Islet precursor cell (in vitro differentiated cells): ENCODE measurements around the gene PNPLA6.
"Not testable (repeated sequence)": the region's sequence is repeated elsewhere in the genome, so short reads cannot be mapped to it uniquely, and the experiment has no call there.

Experiments
- DNase-seq: peaks from one replicate; pipeline ENCODE4 v3.0.0-alpha.2; 2018

PNPLA6 gene

DNA sequence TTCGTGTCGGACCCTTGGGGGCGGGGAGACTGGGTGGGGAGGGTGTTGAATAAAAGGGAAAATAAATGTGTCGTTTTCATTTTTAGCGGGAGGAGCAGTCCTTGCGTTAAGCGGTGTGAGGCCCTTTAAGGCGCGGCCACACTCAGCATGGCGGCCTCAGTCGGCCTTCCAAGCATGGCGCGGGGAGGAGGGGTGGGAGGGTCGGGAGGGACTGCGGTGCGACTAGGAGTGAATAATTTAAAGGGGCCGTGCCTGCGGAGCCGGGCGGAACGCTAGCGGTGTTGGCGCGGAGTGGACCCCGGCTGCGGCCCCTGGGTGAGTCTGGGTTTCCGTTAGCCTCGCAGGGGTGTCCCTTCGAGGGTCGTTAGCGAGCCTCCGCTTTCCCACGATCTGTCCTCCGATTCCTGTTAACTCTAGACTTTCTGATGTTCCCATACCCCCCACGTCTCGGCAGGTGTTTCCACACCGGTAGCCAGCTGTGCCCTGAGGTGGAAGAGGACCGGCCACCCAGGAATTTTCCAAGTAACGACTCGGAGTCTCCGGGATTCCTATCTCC is 1.5 kb upstream of the PNPLA6 start:
- DNase-seq: peak; percentile 91

DNA sequence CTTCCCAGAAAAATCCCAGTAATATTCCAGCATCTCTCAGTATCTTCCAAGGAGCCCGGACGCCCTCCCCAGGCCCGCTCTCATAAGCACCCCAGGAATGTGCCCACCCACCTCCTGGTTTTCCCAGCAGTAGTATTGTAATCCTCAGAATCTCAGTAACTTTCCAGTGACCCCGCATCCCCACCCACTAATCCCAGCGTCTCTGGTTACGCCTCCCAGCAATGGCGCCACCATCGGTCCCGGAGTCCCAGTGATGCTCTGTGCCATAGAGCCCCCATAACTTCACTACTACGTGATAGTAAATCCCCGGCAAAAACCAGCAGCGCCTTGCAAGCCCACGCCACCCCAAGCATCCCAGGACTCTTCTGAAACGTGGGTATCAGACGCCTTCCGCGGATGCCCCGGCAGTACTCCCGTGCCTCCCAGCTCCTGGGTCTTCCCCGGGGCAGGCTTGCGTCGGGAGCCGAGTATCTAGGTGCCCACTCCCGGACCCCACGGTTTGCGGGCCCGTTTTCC is 928 bp upstream of the PNPLA6 start:
- peak; percentile 81 for DNase-seq

DNA sequence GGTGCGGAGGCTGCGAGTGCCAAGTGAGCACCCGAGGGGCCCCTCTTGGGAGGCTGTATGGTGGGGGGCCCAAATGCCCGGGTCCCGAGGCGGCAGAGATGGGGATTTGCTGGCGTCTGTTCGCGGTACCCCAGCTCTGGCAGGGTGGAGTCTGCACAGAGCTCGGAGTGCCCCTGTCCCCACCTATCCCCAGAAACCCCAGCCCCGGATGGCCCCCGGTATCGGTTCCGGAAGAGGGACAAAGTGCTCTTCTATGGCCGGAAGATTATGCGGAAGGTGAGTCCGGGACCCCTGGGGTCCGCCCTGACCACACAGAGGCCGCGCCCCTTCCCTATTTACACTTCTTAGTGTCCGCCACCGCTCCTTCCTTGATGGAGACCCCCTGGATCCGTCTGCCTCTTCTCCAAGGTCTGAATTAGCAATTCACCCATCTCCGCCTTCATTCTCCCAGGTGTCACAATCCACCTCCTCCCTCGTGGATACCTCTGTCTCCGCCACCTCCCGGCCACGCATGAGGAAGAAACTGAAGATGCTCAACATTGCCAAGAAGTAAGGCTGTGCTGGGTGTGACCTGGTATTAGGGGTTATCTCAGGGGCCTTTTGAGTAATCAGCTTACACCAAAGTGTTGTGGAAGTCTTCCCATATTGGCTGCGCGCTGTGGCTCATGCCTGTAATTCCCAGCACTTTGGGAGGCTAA is 630 bp downstream of the PNPLA6 start:
- no peak for DNase-seq

DNA sequence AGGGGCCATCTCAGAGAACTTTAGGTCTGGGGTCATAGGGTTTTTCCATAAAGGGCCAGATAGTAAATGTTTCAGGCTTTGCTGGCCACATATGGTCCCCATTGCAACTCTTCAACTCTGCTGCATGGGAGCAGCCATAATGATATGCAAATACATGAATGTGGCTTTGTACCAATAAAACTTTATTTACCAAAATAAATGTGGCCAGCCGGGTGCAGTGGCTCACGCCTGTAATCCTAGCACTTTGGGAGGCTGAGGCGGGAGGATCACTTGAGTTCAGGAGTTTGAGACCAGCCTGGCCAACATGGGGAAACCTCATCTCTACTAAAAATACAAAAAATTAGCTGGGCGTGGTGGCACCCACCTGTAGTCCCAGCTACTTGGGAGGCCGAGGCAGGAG is 3.5 kb downstream of the PNPLA6 start:
- DNase-seq: not testable (repeated sequence)

DNA sequence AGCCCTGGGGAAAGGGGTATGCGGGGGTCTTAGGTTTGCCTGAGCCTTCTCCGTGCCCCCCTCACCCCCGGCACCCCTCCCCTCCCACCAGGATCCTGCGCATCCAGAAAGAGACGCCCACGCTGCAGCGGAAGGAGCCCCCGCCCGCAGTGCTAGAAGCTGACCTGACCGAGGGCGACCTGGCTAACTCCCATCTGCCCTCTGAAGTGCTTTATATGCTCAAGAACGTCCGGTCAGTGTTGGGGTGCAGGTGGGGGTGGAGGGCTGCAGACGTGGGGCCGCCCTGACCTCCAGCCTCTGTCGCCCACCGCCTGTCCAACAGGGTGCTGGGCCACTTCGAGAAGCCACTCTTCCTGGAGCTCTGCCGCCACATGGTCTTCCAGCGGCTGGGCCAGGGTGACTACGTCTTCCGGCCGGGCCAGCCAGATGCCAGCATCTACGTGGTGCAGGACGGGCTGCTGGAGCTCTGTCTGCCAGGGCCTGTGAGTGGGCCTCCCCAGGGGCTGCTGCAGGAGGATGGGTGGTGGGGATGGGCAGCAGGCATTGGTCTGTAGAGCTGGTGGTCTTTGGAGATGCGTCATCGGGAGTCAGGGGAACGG is 4.4 kb downstream of the PNPLA6 start:
- DNase-seq: no peak

DNA sequence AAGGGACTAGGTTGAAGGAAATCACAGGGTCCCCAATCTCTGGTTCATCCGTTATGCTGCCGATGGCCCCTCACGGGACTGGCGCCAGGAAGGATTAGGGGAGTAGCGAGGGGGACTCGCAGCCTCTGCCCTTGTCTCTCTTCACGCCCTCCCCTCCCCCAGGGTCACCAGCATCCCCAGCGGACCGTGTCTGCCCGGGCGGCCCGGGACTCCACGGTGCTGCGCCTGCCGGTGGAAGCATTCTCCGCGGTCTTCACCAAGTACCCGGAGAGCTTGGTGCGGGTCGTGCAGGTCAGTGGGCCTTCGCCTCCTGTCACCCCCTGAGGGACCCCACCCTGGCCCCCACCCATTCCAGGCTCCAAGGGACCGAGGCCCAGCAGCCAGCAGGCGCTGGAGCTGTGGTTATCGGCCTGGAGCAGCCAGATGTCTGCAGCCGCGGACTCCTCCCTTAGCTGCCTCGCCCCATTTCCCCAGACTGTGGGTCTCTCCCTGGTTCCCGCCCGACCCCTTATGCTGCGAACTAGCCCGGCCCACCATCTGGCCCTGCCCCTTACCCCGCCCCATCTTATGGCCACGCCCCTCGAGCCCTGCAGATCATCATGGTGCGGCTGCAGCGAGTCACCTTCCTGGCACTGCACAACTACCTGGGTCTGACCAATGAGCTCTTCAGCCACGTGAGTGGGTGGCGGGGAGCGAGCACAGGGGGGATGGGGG is 5.4 kb downstream of the PNPLA6 start:
- DNase-seq: peak; percentile 85

DNA sequence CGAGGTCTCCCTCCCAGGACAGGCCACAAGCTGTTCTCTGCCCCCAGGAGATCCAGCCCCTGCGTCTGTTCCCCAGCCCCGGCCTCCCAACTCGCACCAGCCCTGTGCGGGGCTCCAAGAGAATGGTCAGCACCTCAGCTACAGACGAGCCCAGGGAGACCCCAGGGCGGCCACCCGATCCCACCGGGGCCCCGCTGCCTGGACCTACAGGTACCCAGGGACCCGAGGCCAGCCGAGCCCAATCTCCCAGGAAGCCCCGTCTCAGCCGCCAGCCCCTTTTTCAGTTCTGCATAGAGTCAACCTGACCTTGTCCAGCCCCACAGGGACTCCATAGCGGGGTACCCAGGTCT is 5.9 kb downstream of the PNPLA6 start:
- DNase-seq: no peak

DNA sequence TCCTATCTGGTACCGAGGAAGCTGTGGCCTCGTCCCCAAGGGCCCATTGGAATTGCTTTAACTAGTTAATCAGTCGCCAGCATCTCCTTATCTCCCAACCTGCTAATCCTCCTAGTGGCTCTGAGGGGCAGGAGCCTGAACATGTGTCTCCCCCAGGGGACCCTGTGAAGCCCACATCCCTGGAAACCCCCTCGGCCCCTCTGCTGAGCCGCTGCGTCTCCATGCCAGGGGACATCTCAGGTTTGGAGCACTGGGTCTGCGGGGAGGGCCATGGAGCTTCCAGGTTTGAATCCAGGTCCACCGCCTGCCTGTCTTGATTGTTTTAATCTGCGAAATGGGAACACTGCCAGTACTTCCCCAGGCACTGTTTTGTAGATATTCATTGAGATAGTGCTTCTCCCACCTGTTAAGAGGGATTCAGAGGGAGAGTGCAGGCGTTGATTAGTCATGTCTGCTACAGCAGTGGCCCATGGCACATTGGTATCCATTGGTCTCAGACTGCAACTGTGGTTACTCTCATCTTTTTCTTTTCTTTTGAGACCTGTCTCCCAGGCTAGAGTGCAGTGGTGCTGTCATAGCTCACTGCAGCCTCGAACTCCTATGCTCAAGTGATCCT is 6.4 kb downstream of the PNPLA6 start:
- no peak for DNase-seq

DNA sequence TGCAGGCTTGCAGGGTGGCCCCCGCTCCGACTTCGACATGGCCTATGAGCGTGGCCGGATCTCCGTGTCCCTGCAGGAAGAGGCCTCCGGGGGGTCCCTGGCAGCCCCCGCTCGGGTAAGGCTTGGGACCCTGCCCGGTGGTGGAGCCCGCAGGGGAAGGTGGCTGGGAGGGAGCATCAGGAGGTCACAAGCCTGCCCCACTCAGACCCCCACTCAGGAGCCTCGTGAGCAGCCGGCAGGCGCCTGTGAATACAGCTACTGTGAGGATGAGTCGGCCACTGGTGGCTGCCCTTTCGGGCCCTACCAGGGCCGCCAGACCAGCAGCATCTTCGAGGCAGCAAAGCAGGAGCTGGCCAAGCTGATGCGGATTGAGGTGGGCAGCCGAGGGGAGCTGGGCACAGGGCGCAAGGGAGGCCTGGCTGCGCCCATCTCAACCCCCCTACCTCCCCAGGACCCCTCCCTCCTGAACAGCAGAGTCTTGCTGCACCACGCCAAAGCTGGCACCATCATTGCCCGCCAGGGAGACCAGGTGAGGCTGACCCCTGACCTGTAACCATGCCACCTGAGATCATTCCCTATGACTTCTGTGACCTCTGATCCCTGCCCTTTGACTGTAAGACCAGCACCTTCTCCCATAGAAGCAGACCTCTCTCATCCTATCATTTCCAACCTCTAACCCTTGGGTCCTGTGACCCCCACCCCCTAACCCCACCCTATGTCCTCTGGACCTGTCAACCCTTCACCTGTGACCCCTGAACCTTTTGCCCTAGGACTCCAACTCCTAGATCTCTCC is 7.2 kb downstream of the PNPLA6 start:
- no peak for DNase-seq

DNA sequence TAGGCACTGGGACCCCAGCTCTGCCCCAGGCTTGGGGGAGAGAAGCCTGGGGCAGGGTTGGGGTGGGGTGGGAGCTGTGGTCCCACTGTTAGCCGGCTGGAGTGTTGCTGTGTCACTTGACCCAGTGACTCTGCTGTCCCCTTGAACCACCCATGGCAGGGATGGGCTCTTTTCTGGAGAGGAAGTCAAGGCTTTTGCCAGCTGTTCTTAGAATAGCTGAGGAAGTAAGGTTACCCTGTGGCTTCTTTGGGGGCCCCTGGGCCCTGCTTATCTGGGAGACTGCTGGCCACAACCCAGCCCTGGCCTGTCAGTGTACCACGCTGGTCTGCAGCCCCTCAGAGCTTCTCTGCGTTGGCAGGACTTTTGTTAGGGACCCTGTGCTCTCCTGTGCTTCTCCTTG is 9.1 kb downstream of the PNPLA6 start:
- no peak for DNase-seq

DNA sequence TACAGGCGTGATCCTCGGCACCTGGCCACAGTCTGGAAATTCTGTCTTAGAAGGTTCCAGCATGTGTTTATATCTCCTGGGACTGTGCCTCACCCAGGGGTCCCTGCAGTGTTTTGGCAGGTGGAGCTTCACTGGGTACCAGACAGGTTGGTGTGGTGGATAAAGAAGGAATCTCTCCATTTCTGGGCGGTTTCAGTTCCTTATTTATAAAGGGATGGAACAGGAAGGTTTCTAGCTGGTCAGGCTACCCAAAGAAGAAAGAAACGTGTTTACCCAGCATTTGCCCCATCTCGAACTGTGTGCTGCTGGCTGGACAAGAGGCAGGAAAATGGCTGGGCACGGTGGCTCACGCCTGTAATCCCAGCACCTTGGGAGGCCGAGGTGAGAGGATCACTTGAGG is 9.8 kb downstream of the PNPLA6 start:
- DNase-seq: no peak

DNA sequence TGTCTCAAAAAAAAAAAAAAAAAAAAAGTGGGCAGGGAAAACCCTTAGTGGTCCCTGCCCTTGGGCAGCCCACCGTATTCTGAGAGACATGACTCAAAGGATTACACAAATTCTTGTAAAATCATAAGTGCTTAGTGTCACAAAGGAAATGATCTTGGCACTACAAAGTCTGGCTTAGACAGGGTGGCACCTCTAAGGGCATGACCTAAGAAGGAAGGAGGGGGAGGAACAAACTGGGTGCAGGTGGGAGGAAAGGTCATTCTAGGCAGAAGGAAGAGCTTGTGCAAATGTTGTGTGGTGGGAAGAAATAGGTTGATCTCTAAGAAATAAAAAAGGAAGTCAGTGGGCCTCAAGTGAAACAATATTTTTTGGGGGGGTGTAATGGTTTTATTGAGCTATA is 10.4 kb downstream of the PNPLA6 start:
- no peak for DNase-seq

DNA sequence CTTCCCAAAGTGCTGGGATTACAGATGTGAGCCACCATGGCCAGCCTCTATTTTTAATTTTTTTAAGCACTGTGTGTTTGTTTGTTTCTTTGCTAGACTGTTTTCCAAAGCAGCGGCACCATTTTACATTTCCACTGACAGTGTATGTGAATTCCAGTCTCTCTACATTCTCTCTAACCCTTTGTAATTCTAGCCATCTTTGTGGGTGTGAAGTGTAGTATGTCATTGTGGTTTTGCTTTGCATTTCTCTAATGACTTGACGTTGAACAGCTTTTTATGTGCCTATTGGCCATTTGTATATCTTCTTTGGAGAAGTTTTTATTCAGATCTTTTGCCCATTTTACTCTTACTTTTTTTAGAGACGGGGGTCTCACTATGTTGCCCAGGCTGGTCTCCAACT is 11.6 kb downstream of the PNPLA6 start:
- DNase-seq: no peak

DNA sequence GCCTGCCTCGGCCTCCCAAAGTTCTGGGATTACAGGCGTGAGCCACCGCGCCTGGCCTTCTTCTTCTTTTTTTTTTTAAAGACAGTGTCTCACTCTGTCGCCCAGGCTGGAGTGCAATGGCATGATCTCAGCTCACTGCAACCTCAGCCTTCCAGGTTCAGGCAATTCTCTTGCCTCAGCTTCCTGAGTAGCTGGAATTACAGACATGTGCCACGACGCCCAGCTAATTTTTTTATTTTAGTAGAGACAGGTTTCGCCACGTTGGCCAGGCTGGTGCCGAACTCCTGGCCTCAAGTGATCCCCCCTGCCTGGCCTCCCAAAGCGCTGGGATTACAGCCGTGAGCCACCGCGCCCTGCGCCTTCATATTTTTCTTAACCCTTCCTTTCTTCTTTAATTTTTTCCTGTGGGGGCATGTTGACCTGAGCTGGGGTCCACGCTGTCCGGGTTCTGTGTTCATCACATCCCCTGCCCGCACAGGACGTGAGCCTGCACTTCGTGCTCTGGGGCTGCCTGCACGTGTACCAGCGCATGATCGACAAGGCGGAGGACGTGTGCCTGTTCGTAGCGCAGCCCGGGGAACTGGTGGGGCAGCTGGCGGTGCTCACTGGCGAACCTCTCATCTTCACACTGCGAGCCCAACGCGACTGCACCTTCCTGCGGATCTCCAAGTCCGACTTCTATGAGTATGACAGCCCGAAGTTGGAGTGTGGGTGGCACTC is 14.1 kb downstream of the PNPLA6 start:
- no peak for DNase-seq

DNA sequence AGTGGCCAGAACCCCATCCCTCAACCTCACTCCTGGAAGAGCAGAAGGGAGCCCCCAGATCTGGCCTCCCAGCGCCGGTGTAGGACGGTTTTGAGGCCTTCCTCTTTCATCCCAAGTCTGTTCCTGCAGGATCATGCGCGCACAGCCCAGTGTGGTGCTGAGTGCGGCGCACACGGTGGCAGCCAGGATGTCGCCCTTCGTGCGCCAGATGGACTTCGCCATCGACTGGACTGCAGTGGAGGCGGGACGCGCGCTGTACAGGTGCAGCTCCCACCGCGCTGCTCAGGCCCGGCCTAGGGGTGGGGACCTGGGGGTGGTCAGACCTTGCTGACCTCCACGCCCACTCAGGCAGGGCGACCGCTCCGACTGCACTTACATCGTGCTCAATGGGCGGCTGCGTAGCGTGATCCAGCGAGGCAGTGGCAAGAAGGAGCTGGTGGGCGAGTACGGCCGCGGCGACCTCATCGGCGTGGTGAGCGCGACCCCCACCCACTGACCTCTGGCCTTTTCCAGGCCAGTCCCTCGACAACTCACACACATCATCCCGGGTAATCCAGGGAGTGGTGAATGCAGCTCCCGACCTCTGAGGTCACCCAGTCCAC is 14.8 kb downstream of the PNPLA6 start:
- no peak for DNase-seq

DNA sequence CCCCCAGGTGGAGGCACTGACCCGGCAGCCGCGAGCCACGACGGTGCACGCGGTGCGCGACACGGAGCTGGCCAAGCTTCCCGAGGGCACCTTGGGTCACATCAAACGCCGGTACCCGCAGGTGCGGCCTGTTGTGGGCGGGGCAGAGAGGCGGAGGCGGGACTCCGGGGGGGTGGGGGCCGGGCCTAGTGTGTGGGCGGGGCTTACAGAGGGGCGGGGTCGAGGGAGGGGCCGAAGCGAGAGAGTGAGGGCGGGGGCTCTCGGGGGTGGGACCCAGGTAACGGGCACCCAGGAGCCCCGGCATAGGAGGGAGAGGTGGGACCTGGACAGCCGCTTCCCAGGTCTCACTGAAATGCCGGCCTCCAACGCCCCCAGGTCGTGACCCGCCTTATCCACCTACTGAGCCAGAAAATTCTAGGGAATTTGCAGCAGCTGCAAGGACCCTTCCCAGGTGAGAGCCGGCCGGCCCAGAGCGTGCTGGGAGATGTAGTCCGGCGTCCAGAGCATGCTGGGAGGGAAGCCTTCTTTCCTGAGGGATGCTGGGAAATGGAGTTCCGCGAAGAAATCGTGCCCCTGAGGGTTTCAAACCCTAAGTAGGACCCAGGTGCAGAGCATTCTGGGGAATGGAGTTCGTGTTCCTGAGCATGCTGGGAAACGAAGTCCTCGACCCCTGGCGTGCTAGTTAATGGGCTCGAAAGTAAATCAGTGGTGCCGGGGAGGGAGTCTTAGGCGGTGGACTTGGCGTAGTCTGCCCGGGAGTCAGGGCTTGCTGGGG is 15.7 kb downstream of the PNPLA6 start:
- peak; percentile 93 for DNase-seq

DNA sequence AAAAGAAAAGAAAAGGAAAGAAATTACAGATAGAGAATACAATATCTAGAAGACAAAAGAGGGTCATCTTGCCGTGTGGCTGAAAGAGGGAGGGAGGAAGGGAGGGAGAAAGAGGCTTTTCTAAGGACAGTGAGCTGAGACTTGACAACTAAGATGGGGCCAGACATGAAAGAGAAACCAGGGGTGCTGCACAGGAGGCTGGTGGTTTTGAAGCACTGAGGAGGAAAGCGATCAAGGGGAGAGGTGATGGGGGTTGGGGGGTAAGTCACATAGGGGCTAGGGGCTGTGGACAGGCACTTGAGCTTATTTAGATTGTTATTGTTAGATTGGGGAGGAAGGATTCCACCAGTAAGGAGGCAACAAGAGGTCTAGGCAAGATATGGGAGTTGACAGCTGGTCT is 17.3 kb downstream of the PNPLA6 start:
- no peak for DNase-seq

DNA sequence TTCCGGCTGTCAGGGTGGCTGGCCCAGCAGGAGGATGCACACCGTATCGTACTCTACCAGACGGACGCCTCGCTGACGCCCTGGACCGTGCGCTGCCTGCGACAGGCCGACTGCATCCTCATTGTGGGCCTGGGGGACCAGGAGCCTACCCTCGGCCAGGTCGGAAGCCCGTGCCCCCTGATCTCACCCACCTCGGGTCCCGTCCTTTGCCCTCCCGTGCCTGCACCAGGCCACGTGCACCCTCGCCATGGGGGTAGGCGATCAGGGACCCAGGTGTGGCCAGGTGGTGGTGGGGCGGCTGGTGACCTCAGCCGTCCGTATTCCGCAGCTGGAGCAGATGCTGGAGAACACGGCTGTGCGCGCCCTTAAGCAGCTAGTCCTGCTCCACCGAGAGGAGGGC is 19.0 kb downstream of the PNPLA6 start:
- no peak for DNase-seq

DNA sequence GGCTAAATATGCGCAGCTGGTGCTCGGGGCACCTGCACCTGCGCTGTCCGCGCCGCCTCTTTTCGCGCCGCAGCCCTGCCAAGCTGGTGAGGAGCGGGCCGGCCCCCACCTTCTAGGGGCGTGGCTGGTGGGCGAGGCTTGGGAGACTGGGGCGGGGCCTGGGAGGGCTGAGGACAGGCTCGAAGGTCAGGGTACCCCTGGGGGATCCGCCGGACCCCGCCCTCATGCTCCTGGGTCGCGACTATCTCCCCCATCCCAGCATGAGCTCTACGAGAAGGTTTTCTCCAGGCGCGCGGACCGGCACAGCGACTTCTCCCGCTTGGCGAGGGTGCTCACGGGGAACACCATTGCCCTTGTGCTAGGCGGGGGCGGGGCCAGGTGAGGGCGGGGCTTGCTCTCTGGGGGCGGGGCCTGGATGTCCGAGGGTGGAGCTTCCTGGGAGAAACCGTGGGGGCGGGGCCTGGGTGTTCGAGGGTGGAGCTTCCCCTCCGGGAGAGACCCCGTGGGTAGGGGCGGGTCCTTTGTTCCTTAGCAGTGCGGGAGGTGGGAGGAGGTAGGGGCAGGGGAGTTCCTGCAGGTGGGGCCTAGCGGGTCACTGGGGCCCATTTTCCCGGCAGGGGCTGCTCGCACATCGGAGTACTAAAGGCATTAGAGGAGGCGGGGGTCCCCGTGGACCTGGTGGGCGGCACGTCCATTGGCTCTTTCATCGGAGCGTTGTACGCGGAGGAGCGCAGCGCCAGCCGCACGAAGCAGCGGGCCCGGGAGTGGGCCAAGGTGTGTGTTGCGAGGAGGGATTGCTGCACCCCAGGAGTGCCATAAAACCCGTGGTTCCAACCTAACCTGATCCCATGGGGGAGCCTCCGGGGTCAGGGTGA is 19.7 kb downstream of the PNPLA6 start:
- peak; percentile 79 for DNase-seq
